GM18951 (cell line): Measurements from ENCODE around the gene INSR.
"Not testable (repeated sequence)": the region's sequence is repeated elsewhere in the genome, so short reads cannot be mapped to it uniquely, and the experiment has no call there.

ENCODE experiments used
- POLR2A ChIP-seq: IDR thresholded peaks from 4 replicates; pipeline ENCODE4 v1.6.1; 2011; ENCODE audit warnings: mild to moderate bottlenecking; ENCODE audit not compliant: insufficient read length, insufficient read depth; ENCODE audit errors: extremely low read depth
- in situ Hi-C: fragments of 300-500 bp; cut with MboI; formaldehyde crosslinking; loops from one replicate; pipeline ENCODE4 v1.12.0; 2022; ENCODE audit warnings: low sequenced_read_pairs, mixed read lengths, inconsistent platforms; ENCODE audit not compliant: unreplicated experiment

Gene INSR

GRCh38 chr19:7170983-7171382 is 123.2 kb downstream of the INSR start:
- no peak for TF ChIP-seq POLR2A
- in situ Hi-C loops, result no loop called here

- no peak for TF ChIP-seq POLR2A
- in situ Hi-C loops, result no loop called here
Observed at GRCh38 chr19:7168941-7169340, 125.3 kb downstream of the INSR start.

- in situ Hi-C loops, result no loop called here
- TF ChIP-seq POLR2A, result no peak
Observed at GRCh38 chr19:7161292-7161691, 132.9 kb downstream of the INSR start.

- TF ChIP-seq POLR2A, result no peak
- in situ Hi-C loops, result no loop called here
Observed at GRCh38 chr19:7159105-7159933, 134.9 kb downstream of the INSR start.

- in situ Hi-C loops, result no loop called here
- TF ChIP-seq POLR2A, result no peak
Observed at GRCh38 chr19:7153022-7153421, 141.2 kb downstream of the INSR start.

GRCh38 chr19:7152568-7152967 is 141.6 kb downstream of the INSR start:
- no peak for TF ChIP-seq POLR2A
- in situ Hi-C loops, result no loop called here

- in situ Hi-C loops, result no loop called here
- no peak for TF ChIP-seq POLR2A
Observed at GRCh38 chr19:7149956-7150705, 144.1 kb downstream of the INSR start.

GRCh38 chr19:7147119-7147675 is 147.0 kb downstream of the INSR start:
- in situ Hi-C loops, result not testable (repeated sequence)

- in situ Hi-C loops, result not testable (repeated sequence)
Observed at GRCh38 chr19:7146086-7146485, 148.1 kb downstream of the INSR start.

GRCh38 chr19:7145494-7145893 is 148.7 kb downstream of the INSR start:
- in situ Hi-C loops, result no loop called here
- no peak for TF ChIP-seq POLR2A

- no peak for TF ChIP-seq POLR2A
- in situ Hi-C loops, result no loop called here
Observed at GRCh38 chr19:7142771-7143170, 151.4 kb downstream of the INSR start.

GRCh38 chr19:7140137-7140536 is 154.1 kb downstream of the INSR start:
- in situ Hi-C loops, result no loop called here
- TF ChIP-seq POLR2A, result no peak

- in situ Hi-C loops, result no loop called here
Observed at GRCh38 chr19:7139095-7139494, 155.1 kb downstream of the INSR start.

GRCh38 chr19:7138402-7138801 is 155.8 kb downstream of the INSR start:
- in situ Hi-C loops, result no loop called here
- no peak for TF ChIP-seq POLR2A

More at GRCh38 chr19:7139095-7139494, 155.1 kb downstream of the INSR start:
- no peak for TF ChIP-seq POLR2A
